ENCODE data around the gene JAZF1.

Gene JAZF1

GRCh38 chr7:28191751-28192150 is 11.2 kb upstream of the JAZF1 start:
- DNase-seq (ENCODE audit: low spot score): no peak

GRCh38 chr7:28191184-28191583 is 10.6 kb upstream of the JAZF1 start:
- no peak for DNase-seq (ENCODE audit: low spot score)

DNA sequence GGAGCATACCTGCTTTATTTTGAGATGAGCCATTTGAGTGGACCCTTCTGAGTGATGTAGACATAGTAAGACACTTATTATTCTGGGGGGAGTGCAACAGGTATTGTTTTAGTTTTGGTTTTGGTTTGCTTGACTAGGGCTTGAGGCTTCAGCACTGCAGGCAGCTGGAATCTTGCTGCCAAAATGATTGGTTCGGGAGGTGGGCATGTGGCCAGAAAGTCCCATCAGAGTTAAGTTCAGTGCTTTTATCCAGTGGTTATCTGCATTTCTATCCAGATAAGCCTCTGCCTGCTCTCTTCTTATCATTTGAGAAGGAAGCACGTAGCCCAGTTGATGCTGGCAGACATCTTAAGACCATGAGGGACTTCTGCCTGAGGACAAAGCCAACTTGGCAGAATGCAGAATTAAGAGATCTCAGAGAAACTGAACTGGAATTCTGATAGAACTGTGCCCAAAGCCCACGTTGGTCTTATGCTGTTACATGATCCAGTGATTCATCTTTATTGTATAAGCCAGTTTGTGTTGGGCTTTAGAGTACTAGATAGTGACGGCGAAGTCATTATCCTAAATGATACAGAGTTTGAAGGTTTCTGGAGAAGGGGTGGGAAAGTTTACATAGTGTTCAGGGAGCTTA is 9.6 kb upstream of the JAZF1 start:
- no peak for DNase-seq (ENCODE audit: low spot score)

DNA sequence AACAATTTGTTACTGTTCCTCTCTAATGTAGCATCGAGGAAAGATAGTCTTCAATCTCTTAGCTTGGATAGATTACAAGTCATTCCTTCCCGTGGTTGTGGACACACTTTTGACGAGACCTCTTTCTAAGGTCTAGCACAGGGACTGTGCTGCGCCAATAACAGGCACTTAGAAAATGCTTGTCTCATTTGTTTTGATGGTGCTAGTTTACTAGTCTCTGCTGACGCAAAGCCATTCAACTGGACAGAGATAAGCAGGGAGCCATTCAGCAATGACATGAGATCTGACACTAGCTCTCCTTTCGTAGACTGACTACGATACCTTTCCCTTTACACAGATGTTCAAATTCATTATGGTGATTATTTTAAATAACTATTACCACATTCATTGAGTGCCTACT is 6.4 kb upstream of the JAZF1 start:
- DNase-seq (ENCODE audit: low spot score): no peak

DNA sequence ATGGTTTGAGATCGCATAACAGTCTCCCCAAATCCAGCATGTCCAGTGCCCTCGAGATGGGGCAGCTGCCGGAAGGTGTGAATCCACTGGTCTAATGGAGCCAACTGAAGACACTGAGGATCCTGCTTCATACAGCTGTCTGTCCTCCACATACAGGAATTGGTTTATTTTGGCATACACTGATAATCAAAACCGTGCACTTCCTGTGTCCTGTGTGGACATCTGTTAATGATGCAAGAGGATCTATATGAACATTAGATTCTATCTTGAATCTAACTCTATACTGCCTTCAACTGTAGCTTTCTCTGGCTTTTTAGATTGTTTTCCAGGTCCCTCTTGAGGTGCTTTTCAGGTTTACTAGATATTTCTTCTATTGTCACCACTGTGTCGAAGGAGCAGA is 3.0 kb upstream of the JAZF1 start:
- no peak for DNase-seq (ENCODE audit: low spot score)

GRCh38 chr7:28182071-28182471 is 1.5 kb upstream of the JAZF1 start:
- no peak for DNase-seq (ENCODE audit: low spot score)

DNA sequence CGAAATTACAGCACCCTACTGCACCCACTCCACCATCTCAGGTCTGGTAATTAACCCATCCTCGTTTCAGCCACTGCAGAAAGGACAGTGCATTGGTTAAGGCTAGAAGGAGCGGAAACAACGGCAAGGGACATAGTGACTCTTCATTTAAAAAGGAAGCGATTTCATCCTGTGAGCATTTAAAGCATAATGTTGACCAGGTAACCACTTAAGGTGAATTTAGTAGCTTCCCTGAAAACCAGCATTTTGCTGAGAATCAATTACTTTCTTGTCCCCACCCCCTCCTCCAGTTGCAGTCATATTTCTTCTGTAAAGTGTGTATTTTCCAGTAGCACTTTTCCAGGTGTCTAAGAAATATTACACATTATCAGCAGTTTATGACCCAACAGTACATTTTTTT is 821 bp upstream of the JAZF1 start:
- no peak for DNase-seq (ENCODE audit: low spot score)

DNA sequence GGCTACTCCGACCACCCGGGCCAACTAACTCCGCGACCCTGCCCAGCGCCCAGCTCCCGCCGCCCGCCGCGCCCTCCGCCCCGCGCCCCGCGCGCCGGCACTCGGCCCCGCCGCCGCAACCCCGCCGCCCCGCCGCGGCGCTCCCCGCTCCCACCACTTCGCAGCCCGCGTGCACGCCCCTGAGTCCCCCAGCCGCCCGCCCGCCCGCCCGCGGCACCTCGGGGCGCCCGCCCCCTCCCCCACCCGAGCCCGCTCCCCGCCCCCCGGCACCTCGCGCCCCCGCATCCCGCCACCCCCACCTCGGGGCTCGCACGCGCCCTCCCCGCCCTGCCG is 598 bp downstream of the JAZF1 start:
- DNase-seq (ENCODE audit: low spot score): no peak

- peak; percentile 64 for DNase-seq (ENCODE audit: low spot score)
These were observed 1.2 kb downstream of the JAZF1 start for GRCh38 chr7:28179120-28180030.

GRCh38 chr7:28178599-28178998 is 2.0 kb downstream of the JAZF1 start:
- DNase-seq (ENCODE audit: low spot score): no peak

DNA sequence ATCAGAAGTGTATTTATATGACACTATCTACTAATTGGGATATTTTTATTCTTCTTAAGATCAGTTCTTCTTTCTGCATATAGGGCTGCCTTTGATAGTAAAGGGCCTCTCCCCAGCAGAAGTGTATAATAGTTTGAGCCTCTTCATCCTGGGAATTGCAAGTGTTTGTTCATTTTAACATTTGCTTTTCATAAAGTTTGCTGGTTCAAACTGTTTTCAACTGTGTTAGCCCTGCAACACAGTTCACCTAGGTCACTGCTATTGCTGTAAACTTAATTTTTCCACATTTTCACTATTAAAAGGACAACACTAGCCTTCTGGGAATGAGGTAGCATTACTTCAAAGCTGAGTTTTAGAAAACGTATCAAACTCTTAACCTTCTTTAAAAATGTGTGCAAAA is 2.8 kb downstream of the JAZF1 start:
- no peak for DNase-seq (ENCODE audit: low spot score)

- no peak for DNase-seq (ENCODE audit: low spot score)
These were observed 4.0 kb downstream of the JAZF1 start for GRCh38 chr7:28176645-28177044.

- DNase-seq (ENCODE audit: low spot score): no peak
These were observed 4.4 kb downstream of the JAZF1 start for GRCh38 chr7:28176174-28176573.

- no peak for DNase-seq (ENCODE audit: low spot score)
These were observed 5.5 kb downstream of the JAZF1 start for GRCh38 chr7:28174901-28175661.

DNA sequence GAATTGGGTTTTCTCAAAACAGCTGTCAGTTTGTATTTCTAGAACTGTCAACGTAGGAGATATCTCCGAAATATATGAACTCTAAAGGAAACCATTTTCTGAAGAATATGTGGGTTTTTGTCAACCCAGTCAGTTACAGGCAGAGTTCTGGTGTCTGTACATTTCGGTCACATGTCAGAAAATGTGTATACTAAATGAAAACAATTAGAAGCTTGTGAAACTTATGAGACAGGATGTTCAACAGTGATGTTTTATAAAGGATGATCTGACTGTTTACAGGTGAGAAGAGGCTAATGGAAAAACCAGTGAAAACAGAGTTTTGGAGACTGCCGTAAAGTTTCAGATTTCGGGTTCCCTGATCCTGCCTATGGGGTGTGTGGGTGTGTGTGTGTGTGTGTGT is 6.2 kb downstream of the JAZF1 start:
- no peak for DNase-seq (ENCODE audit: low spot score)

DNA sequence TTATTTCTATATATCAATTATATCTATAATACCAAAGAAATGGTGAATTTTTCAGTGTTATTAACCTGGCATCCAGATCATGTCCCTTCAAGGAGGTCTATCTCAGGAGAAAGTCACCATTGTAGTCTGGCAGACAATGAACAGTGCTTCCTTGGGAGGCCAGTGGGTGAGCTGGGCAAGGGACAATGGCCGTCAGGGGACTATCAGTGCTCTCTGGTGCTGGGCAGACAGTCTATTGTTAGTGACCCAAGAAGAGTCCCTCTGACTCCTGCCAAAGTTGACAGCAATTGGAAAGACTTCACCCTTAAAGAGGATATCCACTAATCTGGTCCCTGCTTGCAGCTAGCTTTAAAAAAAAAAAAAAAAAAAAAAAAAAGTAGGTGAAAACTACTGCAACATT is 7.1 kb downstream of the JAZF1 start:
- DNase-seq (ENCODE audit: low spot score): no peak

GRCh38 chr7:28172958-28173357 is 7.6 kb downstream of the JAZF1 start:
- no peak for DNase-seq (ENCODE audit: low spot score)

DNA sequence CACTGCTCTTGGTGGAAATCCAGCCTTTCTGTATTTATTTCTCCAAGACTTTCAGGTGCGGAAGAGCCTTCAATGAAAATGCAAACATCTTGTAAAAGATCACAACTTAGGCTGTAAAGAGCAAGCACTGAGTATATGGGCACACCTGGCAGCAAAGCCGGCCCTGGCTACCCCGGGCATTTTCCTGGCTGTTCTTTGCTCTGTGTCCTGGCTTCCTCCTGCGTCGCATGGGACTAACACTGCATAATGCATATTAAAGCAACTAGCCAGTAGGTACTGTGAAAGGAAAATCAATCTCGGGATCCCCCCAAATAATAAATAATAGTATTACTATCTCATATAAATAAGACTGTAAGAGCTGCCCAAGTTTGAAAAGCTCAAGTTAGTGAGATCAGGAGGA is 9.9 kb downstream of the JAZF1 start:
- DNase-seq (ENCODE audit: low spot score): no peak

DNA sequence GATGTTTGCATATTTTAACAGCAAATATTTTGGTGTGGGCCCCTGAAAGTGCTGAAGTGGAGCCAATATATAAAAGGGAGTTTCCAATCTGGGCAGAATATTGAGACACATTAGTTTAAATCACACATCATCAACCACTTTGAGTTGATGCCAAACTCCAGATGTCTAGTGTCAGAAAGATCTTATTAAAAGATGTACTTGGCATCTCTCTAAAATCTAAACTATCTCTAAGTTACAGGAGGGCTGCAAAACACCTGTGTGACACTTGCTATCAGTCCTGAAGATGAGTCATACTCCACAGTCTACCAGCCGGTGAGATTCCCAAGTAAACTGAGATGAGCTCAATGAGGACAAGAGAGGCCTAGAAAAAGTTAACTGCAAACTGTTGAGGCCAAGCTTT is 11.4 kb downstream of the JAZF1 start:
- no peak for DNase-seq (ENCODE audit: low spot score)

DNA sequence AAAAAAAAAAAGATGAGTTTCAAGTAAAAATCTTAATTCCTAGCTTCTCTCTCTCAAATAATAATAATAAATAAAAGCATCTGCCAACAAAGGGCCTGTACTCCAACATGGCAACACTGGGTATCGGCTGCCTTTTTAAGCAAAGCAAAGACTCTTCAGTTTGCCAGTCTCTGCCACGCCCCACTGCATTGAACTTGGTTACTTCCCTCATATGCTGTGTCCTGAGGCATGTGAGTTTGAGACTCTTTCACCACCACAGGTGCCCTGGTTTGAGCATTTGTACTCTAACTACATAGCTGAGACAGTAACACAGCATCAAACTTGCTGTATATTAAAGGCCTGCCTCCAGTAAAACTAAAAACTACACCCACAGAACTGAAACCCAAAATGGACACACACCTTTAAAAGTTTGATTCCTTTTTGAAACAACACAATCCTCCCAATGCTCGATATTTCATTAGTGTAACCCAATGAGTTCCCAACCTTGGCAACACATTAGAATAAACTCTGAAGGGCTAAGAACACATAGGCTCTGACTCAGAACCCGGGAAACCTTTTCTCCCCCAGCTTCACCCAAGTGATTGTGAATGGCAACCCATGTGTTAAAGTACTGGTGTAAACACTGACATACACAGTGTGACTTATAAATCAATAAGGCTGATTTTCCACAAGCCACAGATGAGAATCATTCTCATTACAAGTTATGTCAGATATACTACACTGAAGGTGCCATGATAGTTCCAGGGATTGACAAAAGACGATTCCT is 12.0 kb downstream of the JAZF1 start:
- DNase-seq (ENCODE audit: low spot score): no peak

DNA sequence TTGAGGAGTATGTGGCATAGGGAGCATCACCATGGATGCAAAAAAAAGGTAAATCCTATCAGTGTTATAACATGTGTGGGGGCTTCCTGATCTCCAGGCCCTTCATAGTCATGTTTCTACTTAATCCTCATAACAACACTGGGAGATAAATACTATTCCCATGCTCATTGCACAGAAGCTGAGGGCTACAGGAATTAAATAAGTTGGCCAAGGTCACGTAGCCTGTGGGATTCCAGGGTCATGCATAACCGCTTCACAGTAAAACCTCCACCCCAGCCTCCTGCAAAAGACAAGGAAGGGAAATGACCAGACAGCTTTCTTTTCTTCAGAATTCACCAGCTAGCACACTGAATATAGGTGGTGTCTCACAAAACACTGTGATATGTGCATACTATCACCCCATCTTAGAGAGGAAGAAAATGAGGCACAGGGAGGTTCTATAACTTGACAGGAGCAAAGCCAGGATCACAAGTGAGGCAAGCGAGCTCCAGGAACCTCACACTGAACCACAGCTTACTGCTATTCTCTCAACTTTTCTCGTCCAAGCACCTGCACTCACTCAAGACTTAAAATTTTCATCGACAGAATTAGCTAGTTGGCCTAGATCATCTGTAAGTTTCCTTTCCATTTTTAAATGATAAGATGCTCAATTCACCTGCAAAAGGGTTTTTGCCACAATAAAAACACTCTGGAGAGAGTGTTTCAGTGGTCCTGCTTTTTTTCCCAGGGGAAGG is 13.4 kb downstream of the JAZF1 start:
- no peak for DNase-seq (ENCODE audit: low spot score)

Measured in HuH-7 (cell line).